HT-29 (cell line): ENCODE results near the gene PTPRD. TPM values are rescaled to one million over a fixed set of nuclear protein-coding genes. Genes with fewer than 3 reads are reported as not detected.

ENCODE experiments used
- DNase-seq: peaks from one replicate; pipeline ENCODE4 v3.0.0-alpha.2; 2015; ENCODE audit warnings: low spot score
- total RNA-seq: library from RNA; depleted of rRNA; stranded (reverse); fragments of >200 nt; shearing (Covaris generic); gene quantifications from 2 replicates; pipeline ENCODE4 v1.2.3, GENCODE V29; 2014

PTPRD gene
- total RNA-seq, 1 experiment from 2014 or later = not detected

- no peak for DNase-seq
These were observed 2217.8 kb downstream of the PTPRD start for GRCh38 chr9:8395022-8395421.

DNA sequence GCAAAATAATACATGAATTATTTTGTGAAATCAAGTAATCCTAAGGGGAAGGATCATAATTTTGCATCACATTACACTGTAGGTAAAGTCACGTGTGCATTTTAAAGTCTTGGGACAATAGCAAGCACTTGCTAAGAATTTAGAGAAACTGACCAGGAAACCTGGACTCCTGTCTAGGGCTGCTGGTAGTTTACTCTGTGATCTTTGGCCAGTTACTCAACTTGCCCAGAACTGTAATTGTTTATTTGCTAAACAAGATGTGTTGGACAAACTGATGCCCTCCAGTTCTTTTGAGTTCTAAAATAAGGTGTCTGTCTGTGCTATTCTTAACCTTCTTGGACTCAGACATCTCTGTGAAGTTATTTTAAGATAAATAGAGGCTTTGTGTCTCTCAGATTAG, 2218.5 kb downstream of the PTPRD start:
- no peak for DNase-seq

DNA sequence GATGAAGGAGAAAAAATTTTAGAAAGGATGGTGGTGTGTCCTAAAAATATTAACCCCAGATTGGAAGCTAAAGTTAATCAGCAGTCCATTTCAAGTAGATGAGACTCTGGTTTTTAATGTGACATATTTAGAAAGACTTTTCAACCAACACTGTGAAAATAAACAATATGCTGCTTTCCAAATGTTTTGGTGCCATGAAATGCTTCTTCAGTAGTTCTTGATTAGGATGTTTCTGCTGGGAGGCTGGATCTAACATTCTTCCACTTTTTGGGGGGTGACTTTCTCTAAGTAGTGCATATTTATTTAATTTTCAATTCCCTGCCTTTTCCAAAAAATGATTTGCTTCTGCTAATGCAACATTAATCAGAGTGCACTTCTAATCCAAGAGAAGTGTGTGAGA, 2219.9 kb downstream of the PTPRD start:
- DNase-seq = no peak

DNA sequence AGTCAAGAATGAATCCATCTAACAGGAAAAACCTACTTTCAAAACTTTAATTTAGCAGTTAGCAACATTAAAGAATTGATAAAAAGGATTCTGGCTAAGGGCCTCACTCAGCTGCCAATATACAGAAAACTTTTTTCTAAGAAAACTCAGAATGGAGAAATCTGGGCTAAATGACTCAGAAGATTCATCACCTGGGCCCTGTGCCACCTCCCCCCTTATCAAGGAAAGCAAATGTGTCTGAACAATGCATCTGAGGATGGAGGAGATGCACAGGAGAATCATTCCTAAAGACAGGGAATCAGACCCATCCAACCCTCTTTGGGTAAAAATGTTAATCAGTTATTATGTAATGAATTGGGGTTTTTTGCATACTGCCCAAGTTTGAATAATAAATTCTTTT, 2221.2 kb downstream of the PTPRD start:
- no peak for DNase-seq

DNA sequence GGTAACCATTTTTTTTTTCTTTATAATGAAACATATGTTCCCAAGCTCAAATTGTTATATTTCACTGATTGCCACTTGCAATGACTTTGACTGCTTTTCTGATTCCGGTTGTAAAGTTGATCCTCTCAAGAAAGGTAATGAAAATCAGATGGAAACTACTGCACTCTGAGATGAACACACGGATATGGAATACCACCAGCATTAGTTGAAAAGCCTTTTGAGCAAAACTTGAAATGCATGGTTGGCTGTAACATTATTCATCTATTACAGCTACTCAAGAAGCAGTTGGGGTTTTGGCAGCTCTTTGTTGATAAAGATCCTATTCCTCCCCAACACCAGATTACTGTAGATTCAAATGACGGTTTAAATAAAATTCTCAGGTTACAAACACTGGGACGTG, 2221.7 kb downstream of the PTPRD start:
- DNase-seq = no peak

DNA sequence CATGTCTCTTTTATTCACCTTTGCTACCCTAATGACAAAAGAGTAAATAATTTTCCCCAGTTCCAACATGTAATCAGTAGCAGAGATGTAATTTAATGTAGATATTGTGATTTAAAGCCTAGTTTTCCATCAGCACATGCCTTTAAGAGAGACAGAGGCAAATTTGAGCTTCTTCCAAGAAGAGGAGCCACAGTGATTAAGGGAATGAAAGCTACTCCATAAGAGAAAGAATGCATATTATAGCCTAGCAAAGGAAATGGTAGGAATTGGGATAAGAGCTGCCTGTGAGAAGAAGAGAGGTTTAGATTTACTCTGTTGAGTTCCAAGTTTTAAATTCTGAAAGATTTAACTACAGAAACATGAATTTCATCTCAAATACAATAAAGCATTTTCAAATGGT, 2222.2 kb downstream of the PTPRD start:
- DNase-seq = no peak

GRCh38 chr9:8389531-8389930, 2223.3 kb downstream of the PTPRD start:
- no peak for DNase-seq

GRCh38 chr9:8388132-8388531, 2224.7 kb downstream of the PTPRD start:
- no peak for DNase-seq

DNA sequence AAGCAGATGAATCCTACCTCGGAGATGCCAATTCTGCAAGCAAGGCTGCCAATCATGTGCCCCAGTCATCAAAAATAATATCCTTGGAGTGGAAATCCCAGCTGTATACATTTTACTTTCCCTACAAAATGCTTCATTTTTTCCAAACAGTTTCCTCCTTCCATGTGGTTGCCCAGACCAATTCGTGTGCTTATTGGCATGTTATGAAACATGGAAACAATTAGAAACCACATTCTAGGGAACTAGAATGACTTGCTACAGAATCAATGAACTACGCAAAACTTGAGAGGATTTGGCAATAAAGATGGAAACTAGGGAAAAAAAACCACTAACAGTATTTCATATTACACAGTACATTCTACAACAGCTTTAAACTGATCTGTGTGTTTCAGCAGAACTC, 2228.7 kb downstream of the PTPRD start:
- DNase-seq = no peak

- no peak for DNase-seq
These were observed 2229.8 kb downstream of the PTPRD start for GRCh38 chr9:8382777-8383527.

GRCh38 chr9:8382266-8382665, 2230.5 kb downstream of the PTPRD start:
- DNase-seq = no peak

DNA sequence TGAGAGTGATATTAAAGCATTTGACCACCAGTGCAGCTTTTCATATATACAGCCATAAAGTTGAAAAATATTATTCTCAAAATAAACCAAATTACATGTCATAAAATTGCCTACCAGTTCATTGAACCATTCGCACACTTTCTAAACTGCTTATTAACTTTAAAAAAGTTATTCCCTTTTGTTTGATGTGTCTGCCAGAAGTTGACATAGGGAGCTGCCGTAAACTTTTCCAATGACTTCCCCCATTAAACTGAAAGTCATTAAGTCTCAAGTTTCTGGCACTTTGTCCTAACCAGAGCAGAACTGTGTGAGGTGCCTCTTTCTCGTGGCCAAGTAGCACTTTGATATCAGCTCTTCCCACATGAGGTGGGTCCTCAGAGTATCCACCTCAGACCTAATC, 2231.2 kb downstream of the PTPRD start:
- DNase-seq = no peak

GRCh38 chr9:8374471-8374870, 2238.3 kb downstream of the PTPRD start:
- DNase-seq = no peak

GRCh38 chr9:8371686-8372085, 2241.1 kb downstream of the PTPRD start:
- no peak for DNase-seq

GRCh38 chr9:8366161-8366926, 2246.5 kb downstream of the PTPRD start:
- DNase-seq = no peak

GRCh38 chr9:8365466-8366160, 2247.2 kb downstream of the PTPRD start:
- no peak for DNase-seq

- DNase-seq = no peak
These were observed 2247.8 kb downstream of the PTPRD start for GRCh38 chr9:8365029-8365428.

DNA sequence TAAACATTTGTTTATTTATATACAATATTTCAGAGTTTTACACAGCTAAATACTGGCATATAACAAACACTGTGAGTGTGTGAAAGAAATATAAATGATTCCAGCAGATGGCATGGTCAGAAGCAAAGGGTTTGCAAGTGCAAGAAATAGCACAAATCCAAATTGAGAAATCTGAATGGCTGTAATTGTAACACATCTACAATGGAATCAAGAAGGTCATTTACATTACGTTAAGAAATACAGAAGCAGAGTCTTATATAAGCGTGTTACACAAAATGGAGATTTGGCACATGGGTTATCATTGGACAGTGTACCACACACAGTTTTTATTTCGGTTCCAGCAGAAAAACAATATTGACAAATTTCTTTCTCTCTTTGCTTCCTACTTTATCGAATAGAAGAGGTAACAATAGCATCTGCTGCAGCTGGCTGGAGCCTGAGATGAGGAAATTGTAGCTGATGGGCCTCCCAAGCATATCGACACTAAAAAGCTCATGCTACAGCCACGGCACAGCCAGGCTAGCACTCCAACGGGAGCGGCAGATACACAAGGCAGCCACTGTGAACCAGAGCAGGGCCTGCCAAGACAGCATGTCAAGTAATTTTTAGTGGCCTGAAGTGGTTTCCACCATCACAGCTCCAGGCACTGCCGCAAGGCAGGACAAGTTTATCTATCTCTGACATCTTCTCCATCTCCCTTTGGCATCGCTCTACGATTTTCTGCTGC, 2248.6 kb downstream of the PTPRD start:
- no peak for DNase-seq

DNA sequence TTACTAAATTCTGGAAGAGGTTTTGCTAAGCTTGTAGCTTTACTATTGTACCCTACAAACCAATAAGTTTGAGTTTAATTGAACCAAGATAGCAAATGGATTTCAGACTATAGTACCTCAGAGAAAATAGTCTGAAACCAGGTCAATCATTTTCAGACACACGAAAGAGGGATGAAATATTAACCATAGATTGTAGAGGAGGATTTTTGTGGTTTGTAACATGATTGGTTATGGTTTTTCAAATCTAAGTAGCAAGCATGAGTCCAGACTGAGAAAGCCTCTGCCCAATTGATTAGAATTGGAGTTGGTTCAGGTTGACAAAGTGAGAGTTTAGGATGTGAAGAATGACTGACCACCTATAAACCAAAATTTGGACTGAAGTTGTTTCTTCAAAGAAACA, 2250.6 kb downstream of the PTPRD start:
- DNase-seq = no peak

DNA sequence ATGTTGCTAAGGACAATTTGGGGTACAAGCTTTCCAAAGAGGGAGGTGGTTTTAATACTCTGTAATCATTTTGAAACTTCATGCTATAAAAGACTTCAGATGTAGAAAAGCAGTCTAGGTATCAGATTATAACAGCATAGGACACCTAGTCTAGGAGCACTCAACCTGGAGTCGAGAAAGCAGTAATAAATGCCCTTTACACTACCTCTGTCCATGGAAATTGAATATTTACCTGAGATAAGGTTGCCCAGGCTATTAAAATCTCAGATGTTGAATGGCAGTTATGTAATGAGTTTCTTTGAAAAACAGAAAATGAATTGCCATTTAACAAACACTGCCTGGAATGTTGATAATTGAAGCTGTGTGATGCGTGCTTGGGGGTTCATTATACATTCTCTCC, 2251.4 kb downstream of the PTPRD start:
- no peak for DNase-seq

DNA sequence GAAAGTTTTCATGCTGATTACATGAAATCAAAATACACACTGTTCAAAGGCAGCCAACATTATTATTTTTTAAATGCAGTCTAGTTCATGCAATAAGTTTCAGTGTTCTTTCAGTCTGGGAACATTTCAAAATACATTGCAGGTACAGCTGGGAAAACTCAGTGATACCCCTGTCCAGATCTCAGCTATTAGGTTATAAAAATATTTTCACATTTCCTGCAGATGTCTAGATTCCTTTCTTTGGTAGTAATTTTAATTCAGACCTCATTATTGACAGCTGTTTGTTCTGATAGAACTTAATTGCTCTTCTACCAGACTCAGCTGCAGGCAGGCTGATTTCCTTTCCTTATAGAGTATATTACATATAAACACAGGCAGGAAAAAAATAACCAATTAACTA, 2256.4 kb downstream of the PTPRD start:
- DNase-seq = no peak

DNA sequence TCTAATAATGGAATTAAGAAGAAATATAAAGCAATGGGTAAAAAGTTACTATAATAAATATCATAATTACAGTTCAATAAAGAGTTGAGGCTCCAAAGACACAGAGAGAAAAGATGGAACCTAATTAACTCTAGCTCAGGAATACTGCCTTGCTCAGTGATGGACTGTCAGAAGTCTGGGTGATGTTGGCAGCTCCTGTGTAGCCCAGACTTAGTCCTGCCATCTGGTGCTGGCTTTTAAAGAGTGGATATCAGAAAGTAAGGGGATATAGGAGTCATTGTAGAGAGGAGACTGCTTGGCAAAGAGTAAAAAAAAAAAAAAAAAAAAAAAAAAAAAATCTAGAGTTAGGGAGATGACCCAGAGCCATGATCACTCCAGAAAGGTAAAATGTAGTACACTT, 2261.4 kb downstream of the PTPRD start:
- no peak for DNase-seq
